GM18505 (cell line): ENCODE data around the gene ZNF32.

Experiments used
- ATAC-seq: cut with Tn5 transposase; IDR thresholded peaks from one replicate; pipeline ENCODE4 v1.9.1; 2021; ENCODE audit not compliant: unreplicated experiment
- POLR2A ChIP-seq: IDR thresholded peaks from 4 replicates; pipeline ENCODE4 v1.6.1; 2011; ENCODE audit warnings: borderline replicate concordance; ENCODE audit not compliant: insufficient read depth, insufficient read length; ENCODE audit errors: extremely low read depth

ZNF32 gene

GRCh38 chr10:43688348-43688892 lies 39.7 kb upstream of the ZNF32 start:
- TF ChIP-seq POLR2A: no peak
- ATAC-seq: no peak

DNA sequence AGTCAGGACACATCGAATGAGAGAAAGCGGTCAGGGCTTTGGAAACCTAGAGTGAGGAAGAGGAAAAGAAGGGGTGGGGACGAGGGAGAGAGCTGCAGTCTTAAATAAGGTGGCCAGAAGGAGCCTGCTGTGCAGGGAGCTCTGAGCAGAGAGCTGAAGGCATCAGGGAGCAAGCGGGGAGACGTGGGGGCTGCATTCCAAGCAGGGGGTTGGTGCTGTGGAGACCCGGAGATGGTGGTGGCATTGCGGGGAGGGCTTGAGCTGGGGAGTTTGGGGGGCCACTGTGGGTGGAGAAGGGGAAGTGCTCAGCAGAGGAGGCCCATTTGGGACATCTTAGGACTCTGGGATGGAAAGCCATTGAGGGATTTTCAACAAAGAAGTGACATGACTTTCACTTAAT lies 38.7 kb upstream of the ZNF32 start:
- TF ChIP-seq POLR2A: no peak
- ATAC-seq: no peak

DNA sequence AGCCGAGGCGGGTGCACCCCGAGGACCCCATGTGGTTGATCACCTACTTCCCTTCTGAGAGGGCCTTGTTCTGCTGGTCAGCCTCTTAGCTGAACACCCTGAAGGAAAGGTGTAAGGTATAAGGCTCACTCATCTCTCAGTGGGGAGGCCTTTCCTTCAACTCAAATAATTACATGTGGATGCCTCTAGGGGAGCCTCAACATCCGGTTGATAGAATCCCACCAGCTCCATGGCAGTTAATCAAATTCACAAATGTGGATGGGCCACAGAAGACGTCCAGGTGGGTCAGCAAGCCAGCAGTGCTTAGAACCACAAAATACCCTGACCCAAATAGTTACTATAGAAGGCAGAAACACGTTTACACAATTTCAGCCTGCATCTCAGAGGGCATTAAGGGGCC lies 37.7 kb upstream of the ZNF32 start:
- ATAC-seq: no peak

DNA sequence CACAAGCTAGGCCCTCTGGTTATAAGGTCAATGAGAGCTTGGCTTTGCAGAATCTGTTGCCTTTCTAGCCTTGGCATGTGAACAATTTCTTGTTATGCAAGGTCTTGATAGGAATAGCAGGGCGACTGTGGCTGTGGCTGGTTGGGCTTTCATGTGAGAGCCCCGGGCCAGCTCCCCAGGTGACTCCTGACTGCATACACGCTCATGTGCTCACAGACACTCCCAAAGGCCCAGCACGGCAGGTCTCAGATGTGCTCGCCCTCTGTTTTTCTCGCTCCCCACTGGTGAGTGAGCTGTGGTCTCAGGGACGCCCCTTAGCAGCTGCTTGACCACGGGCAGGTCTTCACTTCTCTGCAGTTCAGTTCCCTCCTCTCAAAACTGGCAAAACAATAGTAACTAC lies 37.1 kb upstream of the ZNF32 start:
- no peak for TF ChIP-seq POLR2A
- ATAC-seq: no peak

More for the DNA sequence above, 37.7 kb upstream of the ZNF32 start:
- TF ChIP-seq POLR2A: no peak

DNA sequence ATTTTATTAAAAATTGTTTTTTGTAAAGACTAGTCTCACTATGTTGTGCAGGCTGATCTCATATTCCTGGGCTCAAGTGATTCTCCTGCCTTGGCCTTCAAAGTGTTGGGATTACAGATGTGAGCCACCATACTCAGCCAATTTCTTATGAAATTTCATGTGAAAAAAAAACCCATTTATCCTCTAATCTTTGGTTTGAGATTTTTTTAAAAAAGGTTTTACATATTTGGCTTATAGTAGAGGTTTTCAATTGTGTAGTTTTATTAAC lies 35.5 kb upstream of the ZNF32 start:
- ATAC-seq: no peak
- no peak for TF ChIP-seq POLR2A

- TF ChIP-seq POLR2A: no peak
- no peak for ATAC-seq
These were observed 35.0 kb upstream of the ZNF32 start for GRCh38 chr10:43683451-43684291.

GRCh38 chr10:43682956-43683355 lies 34.3 kb upstream of the ZNF32 start:
- ATAC-seq: no peak
- TF ChIP-seq POLR2A: no peak

- TF ChIP-seq POLR2A: no peak
- no peak for ATAC-seq
These were observed 33.0 kb upstream of the ZNF32 start for GRCh38 chr10:43681721-43682120.

- TF ChIP-seq POLR2A: no peak
- no peak for ATAC-seq
These were observed 32.5 kb upstream of the ZNF32 start for GRCh38 chr10:43681220-43681619.

DNA sequence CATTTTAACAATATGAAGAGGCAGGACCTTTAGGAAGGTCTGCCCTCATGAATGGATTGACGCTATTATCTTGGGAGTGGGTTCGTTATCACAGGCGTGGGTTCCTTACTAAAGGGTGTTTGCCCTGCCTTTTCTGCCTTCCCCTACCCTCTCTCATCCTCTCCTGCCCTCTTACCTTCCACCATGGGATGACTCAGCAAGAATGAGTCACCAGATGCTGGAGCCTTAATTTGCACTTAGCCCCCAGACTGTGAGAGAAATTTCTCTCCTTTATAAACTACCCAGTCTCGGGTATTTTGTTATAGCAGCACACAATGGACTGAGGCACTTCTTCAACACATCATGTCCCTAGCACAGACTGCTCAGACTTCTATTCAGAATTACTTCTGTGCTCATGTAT lies 31.4 kb upstream of the ZNF32 start:
- ATAC-seq: no peak
- TF ChIP-seq POLR2A: no peak

- TF ChIP-seq POLR2A: no peak
- ATAC-seq: no peak
These were observed 30.8 kb upstream of the ZNF32 start for GRCh38 chr10:43679509-43679908.

DNA sequence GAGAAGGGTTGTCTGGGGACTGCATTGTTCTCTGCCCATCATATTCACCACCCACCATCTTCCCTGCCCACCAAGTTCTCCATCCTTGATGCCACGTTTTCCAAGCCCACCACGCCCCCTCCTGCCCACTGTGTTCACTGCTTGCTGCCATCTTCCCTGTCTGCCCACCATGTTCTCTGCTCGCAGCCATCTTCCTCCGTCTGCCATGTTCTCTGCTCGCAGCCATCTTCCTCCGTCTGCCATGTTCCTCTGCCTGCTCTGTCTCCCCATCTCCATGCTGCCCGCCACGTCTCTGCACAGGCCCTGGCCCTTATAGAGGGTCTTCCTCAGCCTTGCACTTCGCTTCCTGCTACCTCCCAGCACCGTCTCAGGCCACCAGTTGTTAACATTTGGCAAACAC lies 30.0 kb upstream of the ZNF32 start:
- no peak for ATAC-seq
- TF ChIP-seq POLR2A: no peak

GRCh38 chr10:43676901-43677300 lies 28.2 kb upstream of the ZNF32 start:
- no peak for TF ChIP-seq POLR2A
- no peak for ATAC-seq

GRCh38 chr10:43676331-43676730 lies 27.6 kb upstream of the ZNF32 start:
- TF ChIP-seq POLR2A: no peak

More at GRCh38 chr10:43676331-43676730, 27.6 kb upstream of the ZNF32 start:
- no peak for ATAC-seq
